H1 (cell line): ENCODE results near the gene SURF4. TPM values are rescaled to one million over a fixed set of nuclear protein-coding genes. Genes with fewer than 3 reads are reported as not detected.

ENCODE experiments used
- KDM4A ChIP-seq: IDR thresholded peaks from one replicate; pipeline ENCODE4 v1.7.1; 2012; ENCODE audit warnings: low read depth, mild to moderate bottlenecking, moderate library complexity, low read length, inconsistent platforms; ENCODE audit not compliant: severe bottlenecking
- MAFK ChIP-seq: IDR thresholded peaks from 2 replicates; pipeline ENCODE4 v1.6.1; 2012; ENCODE audit warnings: low read depth, mild to moderate bottlenecking, improper control_type of control experiment, low read length
- SP4 ChIP-seq: IDR thresholded peaks from 2 replicates; pipeline ENCODE4 v1.6.1; 2012; ENCODE audit warnings: low read length, inconsistent platforms
- TAF7 ChIP-seq: optimal IDR thresholded peaks from 2 replicates; pipeline ENCODE3; 2011; ENCODE audit warnings: low read depth, mild to moderate bottlenecking, inconsistent platforms, low read length, moderate library complexity, borderline replicate concordance
- polyA plus RNA-seq, 7 experiments: library from polyadenylated mRNA; depleted of rRNA in 3 of 7; stranded (reverse) in 5 of 7; unstranded in 2 of 7; fragments of >200 nt in 5 of 7; fragments of 200-250 nt in 2 of 7; gene quantifications; 1 replicate in 5 of 7; 2 replicates in 1 of 7; 4 replicates in 1 of 7; pipeline versions ENCODE4 v1.2.1 to v1.2.3, GENCODE V29; 2011 to 2013; ENCODE audit warnings: missing spikeins in 2 of 7, mixed read lengths in 2 of 7
- total RNA-seq: library from RNA; stranded (reverse); fragmentation: NEBNext Ultra II Directional; extraction: Animal tissue kit (Norgen Biotek cat#: 25700); gene quantifications from 2 replicates; pipeline ENCODE4 v1.2.1, GENCODE V29; 2021
- TF ChIP-seq, protein P1 (sequence below), 3 experiments: IDR thresholded peaks; 1 replicate in 2 of 3; 2 replicates in 1 of 3; pipeline versions ENCODE4 v1.5.1 to v1.6.1; 2011; ENCODE audit warnings: low read length in 3 of 3, mild to moderate bottlenecking in 3 of 3, inconsistent platforms in 2 of 3, low read depth in 1 of 3, moderate library complexity in 1 of 3; ENCODE audit not compliant: insufficient read depth in 1 of 3; ENCODE audit errors: control extremely low read depth in 1 of 3
- TF ChIP-seq, protein P2 (sequence below): IDR thresholded peaks from 2 replicates; pipeline ENCODE4 v1.6.1; 2012; ENCODE audit warnings: inconsistent platforms

Gene SURF4
- total and polyA plus RNA-seq, 2 of the 8 experiments (the other 6 are each of a cell fraction or from before 2014, with no cell fraction given) = 176 to 182 TPM

DNA sequence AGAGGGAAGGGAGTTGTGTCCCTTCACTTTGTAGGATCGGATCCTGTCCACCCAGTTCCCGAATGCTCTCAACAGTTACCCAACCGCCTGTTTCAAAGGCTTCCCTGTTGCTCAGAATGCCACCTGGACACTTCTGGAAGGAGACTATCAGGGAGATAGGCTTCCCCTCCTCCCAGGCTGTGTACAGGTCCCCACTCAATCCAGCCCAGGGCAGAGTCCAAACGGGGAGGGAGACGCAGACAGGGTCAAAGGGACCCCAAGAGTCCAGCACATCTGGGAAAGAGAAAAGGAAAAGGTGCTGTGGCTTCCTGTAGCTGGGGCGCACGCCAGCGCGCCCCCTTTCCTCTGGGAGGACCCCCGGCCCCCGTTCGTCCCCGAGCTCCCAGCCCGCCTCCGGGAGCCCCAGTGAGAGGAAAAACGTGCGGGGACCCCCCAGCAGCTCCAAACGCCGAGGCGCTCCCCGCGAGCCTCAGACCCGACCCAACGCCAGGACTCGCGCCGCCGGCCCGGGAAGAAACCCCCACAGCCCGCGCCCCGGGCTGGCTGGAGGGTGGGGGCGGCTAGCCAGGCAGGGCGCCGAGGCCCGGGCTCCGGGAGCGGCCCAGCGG is 640 bp downstream of the SURF4 start (continued):
- TF ChIP-seq TAF7 (no peak), KDM4A (peak; percentile 74), SP4 (no peak), MAFK (no peak)
- TF ChIP-seq, protein P1, sequence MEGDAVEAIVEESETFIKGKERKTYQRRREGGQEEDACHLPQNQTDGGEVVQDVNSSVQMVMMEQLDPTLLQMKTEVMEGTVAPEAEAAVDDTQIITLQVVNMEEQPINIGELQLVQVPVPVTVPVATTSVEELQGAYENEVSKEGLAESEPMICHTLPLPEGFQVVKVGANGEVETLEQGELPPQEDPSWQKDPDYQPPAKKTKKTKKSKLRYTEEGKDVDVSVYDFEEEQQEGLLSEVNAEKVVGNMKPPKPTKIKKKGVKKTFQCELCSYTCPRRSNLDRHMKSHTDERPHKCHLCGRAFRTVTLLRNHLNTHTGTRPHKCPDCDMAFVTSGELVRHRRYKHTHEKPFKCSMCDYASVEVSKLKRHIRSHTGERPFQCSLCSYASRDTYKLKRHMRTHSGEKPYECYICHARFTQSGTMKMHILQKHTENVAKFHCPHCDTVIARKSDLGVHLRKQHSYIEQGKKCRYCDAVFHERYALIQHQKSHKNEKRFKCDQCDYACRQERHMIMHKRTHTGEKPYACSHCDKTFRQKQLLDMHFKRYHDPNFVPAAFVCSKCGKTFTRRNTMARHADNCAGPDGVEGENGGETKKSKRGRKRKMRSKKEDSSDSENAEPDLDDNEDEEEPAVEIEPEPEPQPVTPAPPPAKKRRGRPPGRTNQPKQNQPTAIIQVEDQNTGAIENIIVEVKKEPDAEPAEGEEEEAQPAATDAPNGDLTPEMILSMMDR (IDR thresholded peaks at IDR 0.05; ENCODE audit: control extremely low read depth in 1 of 3, insufficient read depth in 1 of 3, low read depth in 1 of 3, low read length in 3 of 3) = peak in 2 of 3 experiments; percentile 20 to 33; a peak in 1 of 4 replicates
- TF ChIP-seq, protein P2, sequence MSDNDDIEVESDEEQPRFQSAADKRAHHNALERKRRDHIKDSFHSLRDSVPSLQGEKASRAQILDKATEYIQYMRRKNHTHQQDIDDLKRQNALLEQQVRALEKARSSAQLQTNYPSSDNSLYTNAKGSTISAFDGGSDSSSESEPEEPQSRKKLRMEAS = no peak
- TF ChIP-seq, all 59 proteins: peak for 5
